Activated CD4-positive, alpha-beta T cell treated with anti-CD3 and anti-CD28 coated beads, Interleukin-2, amount 50 U/mL, for 4 hours (primary cell): ENCODE data around the gene AOC3.
"Not testable (repeated sequence)": the region's sequence is repeated elsewhere in the genome, so short reads cannot be mapped to it uniquely, and the experiment has no call there.

ENCODE experiments used
- DNase-seq, 2 experiments: peaks; one replicate each; pipeline ENCODE4 v3.0.0-alpha.2; 2020

AOC3 gene

DNA sequence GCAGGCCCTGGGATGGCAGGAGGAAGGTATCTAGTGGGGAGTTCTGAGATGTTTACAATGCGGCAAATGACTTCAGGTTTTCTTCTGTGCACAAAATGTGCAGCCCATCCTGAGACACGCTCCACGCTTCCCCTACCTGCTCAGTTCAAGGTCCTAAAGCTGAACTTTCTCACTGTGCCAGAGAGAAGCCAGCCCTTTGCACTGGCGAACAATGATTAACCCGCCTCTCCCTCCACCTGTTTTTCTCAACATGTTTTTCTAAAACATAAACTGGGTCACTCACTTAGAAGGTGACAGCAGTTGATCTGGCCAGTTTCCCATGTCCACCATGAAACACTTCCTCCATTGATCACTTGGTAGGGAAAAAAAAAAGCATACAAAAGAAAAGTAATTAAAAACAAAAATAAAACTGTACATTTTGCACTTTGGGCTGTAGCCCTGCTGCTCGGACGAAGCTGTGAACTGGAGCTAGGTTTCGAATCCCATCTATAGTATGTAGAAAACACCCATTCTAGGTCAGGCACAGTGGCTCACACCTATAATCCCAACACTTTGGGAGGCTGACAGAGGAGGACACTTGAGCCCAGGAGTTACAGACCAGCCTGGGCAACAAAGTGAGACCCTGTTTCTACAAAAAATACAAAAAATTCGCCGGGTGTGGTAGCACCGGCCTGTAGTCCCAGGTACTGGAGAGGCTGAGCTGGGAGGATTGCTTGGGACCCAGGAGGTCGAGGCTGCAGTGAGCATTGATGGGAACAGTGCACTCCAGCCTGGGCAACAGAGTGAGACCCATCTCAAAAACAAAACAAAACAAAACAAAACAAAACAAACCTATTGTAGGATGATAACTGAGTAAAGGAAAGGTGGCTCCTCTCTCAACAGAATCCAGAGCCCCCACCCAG, 43.5 kb downstream of the AOC3 start:
- no peak for DNase-seq

DNA sequence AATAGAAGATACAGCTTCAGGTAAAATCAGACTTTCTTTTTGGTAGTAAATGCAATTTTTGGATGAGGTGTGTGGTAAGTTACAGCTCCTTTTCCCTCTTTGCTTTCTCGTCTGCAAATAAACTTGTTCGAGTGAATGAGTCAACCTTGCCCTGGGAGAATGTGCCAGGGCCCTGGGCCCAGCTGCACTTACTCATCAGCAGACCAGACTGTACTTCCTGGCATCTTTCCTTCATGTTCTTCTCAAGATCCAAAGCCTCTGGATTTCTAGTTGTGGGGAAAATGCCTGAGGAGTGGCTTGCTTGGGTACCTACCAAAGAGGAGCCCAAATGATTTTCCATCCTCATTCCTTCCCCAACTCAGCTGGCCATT, 44.2 kb downstream of the AOC3 start:
- DNase-seq, result no peak

DNA sequence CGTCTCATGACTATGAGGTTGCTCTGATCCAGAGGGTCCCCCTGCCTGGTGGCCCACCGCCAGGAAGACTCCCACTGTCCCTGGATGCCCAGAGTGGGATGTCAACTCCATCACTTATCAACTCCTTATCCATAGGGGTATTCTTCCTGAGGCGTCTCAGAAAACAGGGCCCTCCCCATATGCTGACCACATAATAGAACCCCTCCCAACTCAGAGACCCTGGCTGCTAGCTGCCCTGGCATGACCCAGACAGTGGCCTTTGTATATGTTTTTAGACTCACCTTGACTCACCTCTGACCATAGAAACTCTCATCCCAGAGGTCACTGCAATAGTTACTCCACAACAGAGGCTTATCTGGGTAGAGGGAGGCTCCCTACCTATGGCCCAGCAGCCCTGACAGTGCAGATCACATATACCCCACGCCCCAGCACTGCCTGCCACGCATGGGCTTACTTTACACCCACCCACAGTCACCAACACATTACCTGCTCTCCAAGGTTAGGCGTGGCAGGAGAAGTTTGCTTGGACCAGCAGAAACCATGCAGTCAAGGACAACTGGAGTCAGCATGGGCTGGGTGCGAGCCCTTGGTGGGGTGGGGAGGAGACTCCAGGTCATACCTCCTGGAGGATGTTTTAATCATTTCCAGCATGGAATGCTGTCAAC, 47.3 kb downstream of the AOC3 start:
- DNase-seq, result no peak

DNA sequence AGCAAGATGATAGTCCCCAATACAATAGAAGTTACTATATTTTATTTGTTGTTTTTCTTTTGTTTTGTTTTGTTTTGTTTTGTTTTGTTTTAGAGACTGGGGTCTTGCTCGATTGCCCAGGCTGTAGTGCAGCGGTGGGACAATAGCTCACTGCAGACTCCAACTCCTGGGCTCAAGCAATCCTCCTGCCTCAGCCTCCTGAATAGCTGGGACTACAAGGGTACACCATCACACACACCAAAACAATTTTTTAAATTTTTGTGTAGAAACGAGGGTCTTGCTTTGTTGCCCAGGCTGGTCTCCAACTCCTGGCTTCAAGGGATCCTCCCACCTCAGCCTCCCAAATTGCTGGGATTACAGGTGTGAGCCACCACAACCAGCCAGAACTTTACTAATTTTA, 49.0 kb downstream of the AOC3 start:
- DNase-seq, result not testable (repeated sequence)

DNA sequence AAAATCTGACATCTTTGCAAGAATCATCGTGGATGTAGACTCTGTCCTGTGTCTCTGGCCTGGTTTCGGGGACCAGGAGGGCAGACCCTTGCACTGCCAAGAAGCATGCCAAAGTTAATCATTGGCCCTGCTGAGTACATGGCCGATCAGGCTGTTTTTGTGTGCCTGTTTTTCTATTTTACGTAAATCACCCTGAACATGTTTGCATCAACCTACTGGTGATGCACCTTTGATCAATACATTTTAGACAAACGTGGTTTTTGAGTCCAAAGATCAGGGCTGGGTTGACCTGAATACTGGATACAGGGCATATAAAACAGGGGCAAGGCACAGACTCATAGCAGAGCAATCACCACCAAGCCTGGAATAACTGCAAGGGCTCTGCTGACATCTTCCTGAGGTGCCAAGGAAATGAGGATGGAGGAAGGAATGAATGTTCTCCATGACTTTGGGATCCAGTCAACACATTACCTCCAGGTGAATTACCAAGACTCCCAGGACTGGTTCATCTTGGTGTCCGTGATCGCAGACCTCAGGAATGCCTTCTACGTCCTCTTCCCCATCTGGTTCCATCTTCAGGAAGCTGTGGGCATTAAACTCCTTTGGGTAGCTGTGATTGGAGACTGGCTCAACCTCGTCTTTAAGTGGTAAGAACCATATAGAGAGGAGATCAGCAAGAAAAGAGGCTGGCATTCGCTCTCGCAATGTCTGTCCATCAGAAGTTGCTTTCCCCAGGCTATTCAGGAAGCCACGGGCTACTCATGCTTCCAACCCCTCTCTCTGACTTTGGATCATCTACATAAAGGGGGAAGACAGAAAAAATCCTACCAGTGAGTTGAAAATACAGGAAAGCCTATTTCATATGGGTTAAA, 49.7 kb downstream of the AOC3 start, which contains the start of gene G6PC1:
TSS of gene G6PC1 (plus strand) at position 340 of the 872 bp plus-strand sequence. CDS start at position 418, 78 bp downstream.
- no peak for DNase-seq

DNA sequence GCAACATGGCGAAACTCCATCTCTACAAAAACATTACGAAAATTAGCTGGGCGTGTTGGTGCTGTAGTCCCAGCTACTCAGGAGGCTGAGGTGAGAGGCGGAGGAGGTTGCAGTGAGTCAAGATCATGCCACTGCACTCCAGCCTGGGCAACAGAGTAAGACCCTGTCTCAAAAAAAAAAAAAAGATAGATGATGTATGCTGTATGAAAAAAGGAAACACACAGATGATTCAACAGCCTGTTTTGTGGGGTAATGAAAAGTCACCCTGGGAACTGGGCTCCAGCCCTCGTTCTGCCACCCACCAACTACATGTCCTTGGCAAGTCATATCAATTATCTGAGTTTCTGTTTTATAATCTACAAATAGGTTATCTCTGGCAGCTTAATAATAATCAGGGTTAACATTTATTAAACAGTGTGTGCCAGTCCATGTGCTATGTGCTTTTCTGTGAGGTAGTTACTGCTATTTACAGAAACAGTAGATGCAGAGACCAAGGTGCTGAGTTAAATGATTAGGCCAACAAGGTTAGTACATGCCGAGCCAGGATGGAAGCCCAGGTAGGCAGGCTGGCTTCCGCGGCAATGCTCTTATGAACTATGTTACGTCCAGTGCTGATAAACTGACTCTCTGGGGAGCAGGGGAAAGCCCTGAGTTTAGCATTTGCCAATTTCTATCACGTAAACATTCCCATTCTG, 50.7 kb downstream of the AOC3 start:
- DNase-seq, result no peak

DNA sequence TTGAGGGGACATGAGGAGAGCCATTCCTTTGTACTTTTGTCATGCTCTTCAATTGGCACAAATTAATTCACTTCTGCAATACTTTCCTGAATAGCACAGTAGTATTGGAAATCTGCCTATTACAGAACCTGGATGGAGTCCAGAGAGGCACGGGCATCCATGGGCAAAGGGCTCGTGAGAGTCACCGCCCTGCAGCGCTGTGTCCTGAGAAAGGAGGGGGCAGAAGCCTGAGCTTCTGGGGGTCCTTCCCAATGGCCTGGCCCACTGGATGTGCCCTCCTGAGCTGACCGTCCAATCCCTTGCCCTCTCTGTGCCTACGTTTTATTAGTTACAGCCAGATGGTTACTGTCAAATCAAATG, 53.1 kb downstream of the AOC3 start:
- DNase-seq, result no peak

DNA sequence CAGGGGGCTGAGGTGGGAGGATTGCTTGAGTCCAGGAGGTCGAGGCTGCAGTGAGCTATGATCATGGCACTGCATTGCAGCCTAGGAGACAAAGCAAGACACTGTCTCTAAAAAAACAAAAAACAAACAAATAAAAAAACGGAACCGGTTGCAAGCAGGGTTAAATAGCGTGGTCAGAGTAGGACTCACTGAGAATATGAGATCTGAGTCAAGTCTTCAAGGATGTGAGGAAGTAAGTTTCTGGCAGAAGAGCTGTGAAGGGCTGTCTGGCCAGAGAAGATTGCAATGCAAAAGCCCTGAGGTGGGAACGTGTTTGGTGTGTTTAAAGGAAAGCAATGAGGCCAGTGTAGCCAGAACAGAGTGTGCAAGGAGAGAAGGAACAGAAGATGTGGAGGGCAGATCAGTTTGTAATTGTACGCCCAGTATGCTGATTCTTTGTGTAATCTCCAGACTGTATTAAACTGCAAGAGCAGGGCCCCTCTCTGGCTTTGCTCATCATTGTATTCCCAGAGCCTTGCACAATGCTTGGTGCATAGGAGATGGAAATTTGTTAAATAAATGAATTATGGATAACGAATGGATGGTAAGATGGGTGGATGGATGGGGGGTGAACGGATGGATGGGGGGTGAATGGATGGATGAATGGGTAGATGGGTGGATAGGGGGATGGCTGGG, 55.9 kb downstream of the AOC3 start:
- no peak for DNase-seq
